ENCODE data around the gene LCLAT1.

LCLAT1 gene

DNA sequence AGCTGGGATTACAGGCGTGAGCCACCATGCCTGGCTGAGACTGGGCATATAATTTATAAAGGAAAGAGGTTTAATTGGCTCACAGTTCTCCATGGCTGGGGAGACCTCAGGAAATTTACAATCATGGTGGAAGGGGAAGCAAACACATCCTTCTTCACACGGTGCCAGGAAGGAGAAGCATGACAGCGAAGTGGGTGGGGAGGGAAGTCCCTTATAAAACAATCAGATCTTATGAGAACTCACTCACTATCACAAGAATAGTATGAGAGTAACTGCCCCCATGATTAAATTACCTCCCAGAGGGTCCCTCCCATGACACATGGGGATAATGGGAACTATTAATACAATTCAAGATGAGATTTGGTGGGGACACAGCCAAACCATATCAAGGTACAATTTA, 7.8 kb upstream of the LCLAT1 start:
- TF ChIP-seq TAF1 (IDR thresholded peaks at IDR 0.05; ENCODE audit: borderline replicate concordance, insufficient read depth, low read length): no peak
- TF ChIP-seq, protein P1, sequence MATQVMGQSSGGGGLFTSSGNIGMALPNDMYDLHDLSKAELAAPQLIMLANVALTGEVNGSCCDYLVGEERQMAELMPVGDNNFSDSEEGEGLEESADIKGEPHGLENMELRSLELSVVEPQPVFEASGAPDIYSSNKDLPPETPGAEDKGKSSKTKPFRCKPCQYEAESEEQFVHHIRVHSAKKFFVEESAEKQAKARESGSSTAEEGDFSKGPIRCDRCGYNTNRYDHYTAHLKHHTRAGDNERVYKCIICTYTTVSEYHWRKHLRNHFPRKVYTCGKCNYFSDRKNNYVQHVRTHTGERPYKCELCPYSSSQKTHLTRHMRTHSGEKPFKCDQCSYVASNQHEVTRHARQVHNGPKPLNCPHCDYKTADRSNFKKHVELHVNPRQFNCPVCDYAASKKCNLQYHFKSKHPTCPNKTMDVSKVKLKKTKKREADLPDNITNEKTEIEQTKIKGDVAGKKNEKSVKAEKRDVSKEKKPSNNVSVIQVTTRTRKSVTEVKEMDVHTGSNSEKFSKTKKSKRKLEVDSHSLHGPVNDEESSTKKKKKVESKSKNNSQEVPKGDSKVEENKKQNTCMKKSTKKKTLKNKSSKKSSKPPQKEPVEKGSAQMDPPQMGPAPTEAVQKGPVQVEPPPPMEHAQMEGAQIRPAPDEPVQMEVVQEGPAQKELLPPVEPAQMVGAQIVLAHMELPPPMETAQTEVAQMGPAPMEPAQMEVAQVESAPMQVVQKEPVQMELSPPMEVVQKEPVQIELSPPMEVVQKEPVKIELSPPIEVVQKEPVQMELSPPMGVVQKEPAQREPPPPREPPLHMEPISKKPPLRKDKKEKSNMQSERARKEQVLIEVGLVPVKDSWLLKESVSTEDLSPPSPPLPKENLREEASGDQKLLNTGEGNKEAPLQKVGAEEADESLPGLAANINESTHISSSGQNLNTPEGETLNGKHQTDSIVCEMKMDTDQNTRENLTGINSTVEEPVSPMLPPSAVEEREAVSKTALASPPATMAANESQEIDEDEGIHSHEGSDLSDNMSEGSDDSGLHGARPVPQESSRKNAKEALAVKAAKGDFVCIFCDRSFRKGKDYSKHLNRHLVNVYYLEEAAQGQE (IDR thresholded peaks at IDR 0.05; ENCODE audit: insufficient read depth in 1 of 2, low read depth in 2 of 2, low read length in 2 of 2): no peak
- no peak for TF ChIP-seq SIN3A (IDR thresholded peaks at IDR 0.05; ENCODE audit: borderline replicate concordance, insufficient read depth, low read length)
- no peak for TF ChIP-seq FOXP2 (optimal IDR thresholded peaks at IDR 0.05; ENCODE audit: borderline replicate concordance, extremely low read depth, extremely low read length, insufficient read depth)
- TF ChIP-seq POLR2AphosphoS5 (IDR thresholded peaks at IDR 0.05; ENCODE audit: low read depth, low read length): no peak

DNA sequence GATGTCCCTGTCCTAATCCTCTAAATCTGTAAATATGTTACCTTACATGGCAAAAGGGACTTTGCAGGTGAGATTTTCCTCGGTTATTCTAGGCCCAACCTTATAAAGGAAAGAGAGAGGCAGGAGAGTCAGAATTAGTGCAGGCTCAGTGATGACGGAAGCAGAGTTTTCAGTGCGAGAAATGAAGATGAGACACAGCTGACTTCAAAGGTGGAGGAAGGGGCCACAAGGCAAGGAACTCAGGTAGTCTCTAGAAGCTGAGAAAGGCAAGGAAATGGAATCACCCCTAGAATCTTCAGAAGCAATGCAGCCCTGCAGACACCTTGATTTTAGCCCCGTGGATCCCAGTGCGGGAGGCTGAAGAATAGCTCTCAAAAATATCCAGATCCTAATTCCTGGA, 7.2 kb upstream of the LCLAT1 start:
- TF ChIP-seq, protein P1 (IDR thresholded peaks at IDR 0.05; ENCODE audit: insufficient read depth in 1 of 2, low read depth in 2 of 2, low read length in 2 of 2): no peak
- TF ChIP-seq SIN3A (IDR thresholded peaks at IDR 0.05; ENCODE audit: borderline replicate concordance, insufficient read depth, low read length) (no peak), FOXP2 (optimal IDR thresholded peaks at IDR 0.05; ENCODE audit: borderline replicate concordance, extremely low read depth, extremely low read length, insufficient read depth) (no peak), POLR2AphosphoS5 (IDR thresholded peaks at IDR 0.05; ENCODE audit: low read depth, low read length) (no peak), TAF1 (IDR thresholded peaks at IDR 0.05; ENCODE audit: borderline replicate concordance, insufficient read depth, low read length) (no peak)

DNA sequence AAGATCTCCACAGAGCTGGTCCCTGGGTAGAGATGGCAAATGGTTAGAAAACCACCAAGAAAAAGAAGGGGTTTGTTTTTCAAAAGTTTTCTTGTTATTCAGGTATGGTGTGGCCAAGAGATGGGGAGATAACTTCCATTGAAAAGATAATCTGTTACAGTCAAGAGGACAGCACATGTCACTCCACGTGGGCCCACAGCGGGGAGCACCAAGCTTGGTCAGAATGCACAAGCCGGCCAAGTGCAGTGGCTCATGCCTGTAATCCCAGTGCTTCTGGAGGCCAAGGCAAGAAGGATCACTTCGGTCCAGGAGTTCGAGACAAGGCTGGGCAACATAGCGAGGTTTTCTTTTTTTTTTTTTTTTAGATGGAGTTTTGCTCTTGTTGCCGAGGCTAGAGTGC, 6.0 kb upstream of the LCLAT1 start:
- TF ChIP-seq POLR2AphosphoS5 (IDR thresholded peaks at IDR 0.05; ENCODE audit: low read depth, low read length) (no peak), FOXP2 (optimal IDR thresholded peaks at IDR 0.05; ENCODE audit: borderline replicate concordance, extremely low read depth, extremely low read length, insufficient read depth) (no peak), TAF1 (IDR thresholded peaks at IDR 0.05; ENCODE audit: borderline replicate concordance, insufficient read depth, low read length) (no peak), SIN3A (IDR thresholded peaks at IDR 0.05; ENCODE audit: borderline replicate concordance, insufficient read depth, low read length) (no peak)
- TF ChIP-seq, protein P1 (IDR thresholded peaks at IDR 0.05; ENCODE audit: insufficient read depth in 1 of 2, low read depth in 2 of 2, low read length in 2 of 2): no peak

DNA sequence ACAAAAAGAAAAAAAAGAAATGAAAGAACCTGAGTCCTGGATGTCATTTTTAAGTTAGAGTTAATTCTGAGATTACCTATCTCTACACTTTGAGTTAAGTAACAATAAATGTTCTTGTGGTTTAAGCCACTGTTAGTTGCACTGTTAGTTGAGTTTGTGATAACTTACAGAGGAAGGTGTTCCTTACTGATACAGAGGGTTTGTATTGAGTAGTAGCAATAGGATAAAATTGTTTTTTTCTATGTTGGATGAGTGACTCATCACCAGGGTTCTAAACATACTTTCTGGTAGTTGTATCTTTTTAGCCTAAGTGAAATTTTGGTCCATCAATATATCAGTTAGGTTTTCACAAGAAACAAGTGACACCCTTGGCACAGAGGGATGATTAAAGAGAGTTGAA, 4.0 kb upstream of the LCLAT1 start:
- TF ChIP-seq SIN3A (IDR thresholded peaks at IDR 0.05; ENCODE audit: borderline replicate concordance, insufficient read depth, low read length) (no peak), FOXP2 (optimal IDR thresholded peaks at IDR 0.05; ENCODE audit: borderline replicate concordance, extremely low read depth, extremely low read length, insufficient read depth) (no peak), TAF1 (IDR thresholded peaks at IDR 0.05; ENCODE audit: borderline replicate concordance, insufficient read depth, low read length) (no peak), POLR2AphosphoS5 (IDR thresholded peaks at IDR 0.05; ENCODE audit: low read depth, low read length) (no peak)
- TF ChIP-seq, protein P1 (IDR thresholded peaks at IDR 0.05; ENCODE audit: insufficient read depth in 1 of 2, low read depth in 2 of 2, low read length in 2 of 2): no peak

DNA sequence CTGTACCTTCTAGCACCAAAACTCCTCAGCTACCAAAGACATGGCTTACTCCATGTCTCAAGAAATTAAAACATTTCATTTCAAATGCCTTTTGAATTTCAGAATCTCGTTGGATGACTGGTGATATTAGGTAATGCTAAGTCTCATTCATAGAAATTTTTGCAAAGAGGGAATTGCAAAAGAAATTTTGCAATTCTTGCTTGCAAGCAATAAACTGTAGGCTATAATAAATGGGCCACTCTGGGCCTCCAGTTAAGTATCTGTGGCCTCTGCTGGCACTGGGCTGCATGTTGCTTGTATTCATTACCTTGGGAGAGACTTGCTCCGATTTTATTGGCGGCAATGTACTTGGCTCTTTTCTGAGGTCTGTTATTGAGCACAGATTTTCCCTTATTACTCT, 2.8 kb upstream of the LCLAT1 start:
- TF ChIP-seq POLR2AphosphoS5 (IDR thresholded peaks at IDR 0.05; ENCODE audit: low read depth, low read length): no peak
- TF ChIP-seq, protein P1 (IDR thresholded peaks at IDR 0.05; ENCODE audit: insufficient read depth in 1 of 2, low read depth in 2 of 2, low read length in 2 of 2): no peak
- no peak for TF ChIP-seq SIN3A (IDR thresholded peaks at IDR 0.05; ENCODE audit: borderline replicate concordance, insufficient read depth, low read length)
- TF ChIP-seq FOXP2 (optimal IDR thresholded peaks at IDR 0.05; ENCODE audit: borderline replicate concordance, extremely low read depth, extremely low read length, insufficient read depth): no peak
- no peak for TF ChIP-seq TAF1 (IDR thresholded peaks at IDR 0.05; ENCODE audit: borderline replicate concordance, insufficient read depth, low read length)
